Measurements from ENCODE around the gene BCAS1.

BCAS1 gene

DNA sequence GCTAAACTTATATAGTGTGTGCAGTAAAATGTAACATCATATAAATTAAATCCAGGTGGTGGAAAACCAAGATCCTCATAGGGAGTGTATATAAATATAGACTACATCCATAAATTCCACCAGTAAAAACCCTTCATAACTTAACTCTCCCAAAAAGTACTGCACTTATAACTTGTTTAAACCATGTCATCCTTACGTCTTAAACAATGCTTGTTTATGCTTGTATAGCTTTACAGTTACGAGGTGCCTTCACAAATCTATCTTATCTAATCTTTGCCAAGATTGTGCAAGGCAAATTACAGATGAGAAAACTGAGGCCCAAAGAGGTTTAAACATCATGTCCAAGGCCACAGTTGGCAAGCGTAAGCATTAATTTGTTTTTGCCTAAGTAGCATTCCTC is 71.3 kb downstream of the BCAS1 start:
- Histone ChIP-seq H3K36me3 (ENCODE audit: control insufficient read depth, insufficient read depth, low read length) (no peaks in the 10 kb centered on the region), H3K27me3 (replicated peaks; ENCODE audit: control insufficient read depth, insufficient read depth, low read length) (no peaks in the 10 kb centered on the region), H3K4me3 (replicated peaks; ENCODE audit: low read depth, low read length) (no peak overlapping the region)
- no peak for TF ChIP-seq CTCF (IDR thresholded peaks at IDR 0.05; ENCODE audit: insufficient read depth, low read length, poor library complexity, severe bottlenecking)
- DNase-seq (ENCODE audit: extremely low read depth, insufficient read length), result no peak

- TF ChIP-seq CTCF (IDR thresholded peaks at IDR 0.05; ENCODE audit: insufficient read depth, low read length, poor library complexity, severe bottlenecking), result no peak
- Histone ChIP-seq H3K27me3 (replicated peaks; ENCODE audit: control insufficient read depth, insufficient read depth, low read length) (no peaks in the 10 kb centered on the region), H3K4me3 (replicated peaks; ENCODE audit: low read depth, low read length) (no peak overlapping the region), H3K36me3 (ENCODE audit: control insufficient read depth, insufficient read depth, low read length) (no peaks in the 10 kb centered on the region)
- no peak for DNase-seq (ENCODE audit: extremely low read depth, insufficient read length)
These were observed 73.6 kb downstream of the BCAS1 start for GRCh38 chr20:53996584-53997486.

DNA sequence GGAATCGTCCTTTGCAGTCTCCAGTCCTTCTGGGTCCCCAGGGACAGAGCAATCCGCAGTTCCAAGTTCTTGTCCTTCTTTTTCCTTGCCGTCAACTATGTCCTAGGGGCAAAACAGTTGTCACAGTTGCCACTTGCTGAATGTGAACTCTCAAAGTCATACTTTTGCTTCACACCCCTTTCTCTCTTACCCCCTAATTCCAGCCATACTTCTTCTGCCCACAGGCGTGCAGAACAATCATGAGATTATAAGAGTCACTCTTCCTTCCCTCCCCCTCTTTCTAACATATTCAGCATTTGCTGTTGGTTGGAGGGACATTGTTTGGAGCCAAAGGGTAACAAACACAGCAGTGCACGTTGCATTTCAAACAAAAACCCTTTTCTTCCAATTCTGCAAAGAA is 74.4 kb downstream of the BCAS1 start:
- no peak for TF ChIP-seq CTCF (IDR thresholded peaks at IDR 0.05; ENCODE audit: insufficient read depth, low read length, poor library complexity, severe bottlenecking)
- no peak for DNase-seq (ENCODE audit: extremely low read depth, insufficient read length)
- no peak overlapping the region for H3K4me3 ChIP-seq (replicated peaks; ENCODE audit: low read depth, low read length)
- no peaks in the 10 kb centered on the region for H3K27me3 ChIP-seq (replicated peaks; ENCODE audit: control insufficient read depth, insufficient read depth, low read length)
- no peaks in the 10 kb centered on the region for H3K36me3 ChIP-seq (ENCODE audit: control insufficient read depth, insufficient read depth, low read length)

- Histone ChIP-seq H3K36me3 (ENCODE audit: control insufficient read depth, insufficient read depth, low read length) (no peaks in the 10 kb centered on the region), H3K27me3 (replicated peaks; ENCODE audit: control insufficient read depth, insufficient read depth, low read length) (no peaks in the 10 kb centered on the region), H3K4me3 (replicated peaks; ENCODE audit: low read depth, low read length) (no peak overlapping the region)
- no peak for DNase-seq (ENCODE audit: extremely low read depth, insufficient read length)
- no peak for TF ChIP-seq CTCF (IDR thresholded peaks at IDR 0.05; ENCODE audit: insufficient read depth, low read length, poor library complexity, severe bottlenecking)
These were observed 76.3 kb downstream of the BCAS1 start for GRCh38 chr20:53994088-53994487.

- Histone ChIP-seq H3K36me3 (ENCODE audit: control insufficient read depth, insufficient read depth, low read length) (no peaks in the 10 kb centered on the region), H3K4me3 (replicated peaks; ENCODE audit: low read depth, low read length) (no peak overlapping the region), H3K27me3 (replicated peaks; ENCODE audit: control insufficient read depth, insufficient read depth, low read length) (no peaks in the 10 kb centered on the region)
- no peak for TF ChIP-seq CTCF (IDR thresholded peaks at IDR 0.05; ENCODE audit: insufficient read depth, low read length, poor library complexity, severe bottlenecking)
- no peak for DNase-seq (ENCODE audit: extremely low read depth, insufficient read length)
These were observed 77.1 kb downstream of the BCAS1 start for GRCh38 chr20:53993310-53993709.
